Endodermal cell (in vitro differentiated cells): ENCODE measurements around the gene NDUFA8. TPM values are rescaled to one million over a fixed set of nuclear protein-coding genes. Genes with fewer than 3 reads are reported as not detected.

Experiments
- DNase-seq: peaks from one replicate; pipeline ENCODE4 v3.0.0-alpha.2; 2017
- H3K27ac ChIP-seq: 2 replicates; pipeline ENCODE4 v1.5.1; 2013; ENCODE audit warnings: mild to moderate bottlenecking, low read depth, low read length, moderate library complexity
- H3K27me3 ChIP-seq: 2 replicates; pipeline ENCODE4 v1.6.1; 2013; ENCODE audit warnings: mild to moderate bottlenecking, low read length, moderate library complexity; ENCODE audit not compliant: insufficient read depth, control insufficient read depth, poor library complexity, severe bottlenecking
- H3K36me3 ChIP-seq: 2 replicates; pipeline ENCODE4 v1.7.0; 2013; ENCODE audit warnings: mild to moderate bottlenecking, low read length, moderate library complexity; ENCODE audit not compliant: control insufficient read depth, insufficient read depth
- H3K4me1 ChIP-seq: one replicate; pipeline ENCODE4 v1.7.0; 2013; ENCODE audit warnings: low read length; ENCODE audit not compliant: control insufficient read depth, insufficient read depth
- H3K4me3 ChIP-seq: 2 replicates; pipeline ENCODE4 v1.5.1; 2013; ENCODE audit warnings: mild to moderate bottlenecking, low read length, moderate library complexity
- H3K9ac ChIP-seq: 2 replicates; pipeline ENCODE4 v1.6.1; 2013; ENCODE audit warnings: mild to moderate bottlenecking, low read length, moderate library complexity; ENCODE audit not compliant: poor library complexity, severe bottlenecking; ENCODE audit errors: extremely low read depth
- H3K9me3 ChIP-seq: 2 replicates; pipeline ENCODE4 v1.6.1; 2013; ENCODE audit warnings: mild to moderate bottlenecking, low read length, moderate library complexity; ENCODE audit not compliant: control insufficient read depth
- H3K27ac Mint-ChIP-seq: 2 replicates; pipeline ENCODE4 v1.8.0; 2020; ENCODE audit warnings: mixed read lengths
- H3K27me3 Mint-ChIP-seq: 2 replicates; pipeline ENCODE4 v1.8.0; 2021; ENCODE audit warnings: mild to moderate bottlenecking, mixed read lengths; ENCODE audit not compliant: insufficient read depth
- H3K36me3 Mint-ChIP-seq: 2 replicates; pipeline ENCODE4 v1.8.0; 2020; ENCODE audit warnings: low read depth, mixed read lengths
- H3K4me1 Mint-ChIP-seq: 2 replicates; pipeline ENCODE4 v1.8.0; 2020; ENCODE audit warnings: mixed read lengths
- H3K4me3 Mint-ChIP-seq: 2 replicates; pipeline ENCODE4 v1.8.0; 2020; ENCODE audit warnings: mild to moderate bottlenecking, moderate library complexity, mixed read lengths
- H3K9me3 Mint-ChIP-seq: 2 replicates; pipeline ENCODE4 v1.8.0; 2020; ENCODE audit warnings: mild to moderate bottlenecking, mixed read lengths
- WGBS, 2 experiments: methylation state at CpG; one replicate each; pipeline versions ENCODE4 v1.1.5 to v1.1.7; 2013; ENCODE audit warnings: missing lambda C conversion rate in 2 of 2, mixed read lengths in 1 of 2; ENCODE audit not compliant: insufficient coverage in 1 of 2, insufficient read length in 1 of 2; 5-methylcytosine and 5-hydroxymethylcytosine counted together
- total RNA-seq, 2 donors: library from RNA; stranded (reverse); fragmentation: NEBNext Ultra II Directional in 1 of 2; extraction: Animal tissue kit (Norgen Biotek cat#: 25700) in 1 of 2; gene quantifications; 2 replicates in 1 of 2; 3 replicates in 1 of 2; pipeline ENCODE4 v1.2.1, GENCODE V29; 2021
- TF ChIP-seq, protein P1 (sequence below): fragments of 200-600 bp; sonication (generic); conservative IDR thresholded peaks from 2 replicates; pipeline ENCODE4 v1.5.0; 2021; ENCODE audit warnings: antibody characterized with exemption, mild to moderate bottlenecking

Gene NDUFA8
- total RNA-seq, 2 donors from 2014 or later = 65.8 to 67.8 TPM

GRCh38 chr9:122173670-122174069, 14.1 kb upstream of the NDUFA8 start:
- peaks cover 10% of the 10 kb centered on the region for H3K27me3 ChIP-seq
- WGBS, 2 experiments = 80 to 88% methylated on average over 3 of the region's 3 CpGs
- Mint-ChIP-seq H3K4me1 (no peaks in the 10 kb centered on the region), H3K9me3 (no peaks in the 10 kb centered on the region), H3K27me3 (peaks cover 17% of the 10 kb centered on the region), H3K36me3 (no peaks in the 10 kb centered on the region), H3K4me3 (no peak overlapping the region), H3K27ac (no peak overlapping the region)
- TF ChIP-seq, protein P1, sequence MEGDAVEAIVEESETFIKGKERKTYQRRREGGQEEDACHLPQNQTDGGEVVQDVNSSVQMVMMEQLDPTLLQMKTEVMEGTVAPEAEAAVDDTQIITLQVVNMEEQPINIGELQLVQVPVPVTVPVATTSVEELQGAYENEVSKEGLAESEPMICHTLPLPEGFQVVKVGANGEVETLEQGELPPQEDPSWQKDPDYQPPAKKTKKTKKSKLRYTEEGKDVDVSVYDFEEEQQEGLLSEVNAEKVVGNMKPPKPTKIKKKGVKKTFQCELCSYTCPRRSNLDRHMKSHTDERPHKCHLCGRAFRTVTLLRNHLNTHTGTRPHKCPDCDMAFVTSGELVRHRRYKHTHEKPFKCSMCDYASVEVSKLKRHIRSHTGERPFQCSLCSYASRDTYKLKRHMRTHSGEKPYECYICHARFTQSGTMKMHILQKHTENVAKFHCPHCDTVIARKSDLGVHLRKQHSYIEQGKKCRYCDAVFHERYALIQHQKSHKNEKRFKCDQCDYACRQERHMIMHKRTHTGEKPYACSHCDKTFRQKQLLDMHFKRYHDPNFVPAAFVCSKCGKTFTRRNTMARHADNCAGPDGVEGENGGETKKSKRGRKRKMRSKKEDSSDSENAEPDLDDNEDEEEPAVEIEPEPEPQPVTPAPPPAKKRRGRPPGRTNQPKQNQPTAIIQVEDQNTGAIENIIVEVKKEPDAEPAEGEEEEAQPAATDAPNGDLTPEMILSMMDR = no peak
- H3K9ac ChIP-seq = no peak overlapping the region
- H3K9me3 ChIP-seq = no peaks in the 10 kb centered on the region
- H3K4me3 ChIP-seq = no peak overlapping the region
- H3K4me1 ChIP-seq = no peaks in the 10 kb centered on the region
- H3K27ac ChIP-seq = no peak overlapping the region
- no peak for DNase-seq
- no peaks in the 10 kb centered on the region for H3K36me3 ChIP-seq

DNA sequence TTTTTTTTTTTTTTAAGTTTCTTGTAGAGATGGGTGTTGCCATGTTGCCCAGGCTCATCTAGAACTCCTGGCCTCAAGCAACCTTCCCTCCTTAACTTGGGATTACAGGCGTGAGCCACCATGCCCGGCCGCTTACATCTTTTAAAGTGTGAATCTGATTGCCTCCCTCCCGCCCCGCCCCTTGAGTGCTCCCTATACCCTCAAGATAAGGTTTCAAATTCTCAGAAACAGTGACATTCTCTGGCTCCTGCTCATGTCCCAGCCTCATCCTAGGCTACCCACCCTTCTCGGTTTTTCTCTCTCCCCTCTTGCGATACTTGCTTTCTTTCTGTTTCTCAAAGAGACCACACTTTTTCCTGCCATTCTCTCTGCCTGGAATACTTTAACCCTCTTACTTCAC, 12.6 kb upstream of the NDUFA8 start:
- Histone ChIP-seq H3K36me3 (no peaks in the 10 kb centered on the region), H3K4me3 (no peak overlapping the region), H3K27me3 (peaks cover 10% of the 10 kb centered on the region), H3K4me1 (no peaks in the 10 kb centered on the region), H3K9ac (no peak overlapping the region), H3K27ac (no peak overlapping the region), H3K9me3 (no peaks in the 10 kb centered on the region)
- DNase-seq = no peak
- Mint-ChIP-seq H3K9me3 (peaks cover 5% of the 10 kb centered on the region), H3K4me1 (no peaks in the 10 kb centered on the region), H3K4me3 (no peak overlapping the region), H3K36me3 (no peaks in the 10 kb centered on the region), H3K27ac (no peak overlapping the region), H3K27me3 (peaks cover 17% of the 10 kb centered on the region)
- 88 to 93% methylated on average over 6 to 7 of the region's 7 CpGs for WGBS, 2 experiments
- TF ChIP-seq, protein P1 = no peak

DNA sequence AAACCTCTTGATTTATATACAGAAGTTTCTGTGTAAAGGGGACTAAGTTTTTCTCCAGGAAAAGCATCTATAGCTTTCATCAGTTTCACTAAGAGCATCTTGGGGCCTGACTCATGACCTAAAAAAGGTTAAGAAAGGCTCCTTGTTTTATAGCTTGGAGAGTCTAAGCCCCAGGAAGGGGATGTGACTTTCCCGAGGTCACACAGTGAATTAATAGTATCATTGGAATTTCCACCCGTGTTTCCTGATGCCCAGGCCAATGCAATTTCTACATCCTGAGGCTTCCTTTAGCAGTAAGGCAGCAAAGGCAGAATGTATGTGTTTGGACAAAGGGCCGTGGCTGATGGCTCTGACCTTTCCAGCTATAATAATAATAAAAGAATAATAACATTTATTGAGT, 8.8 kb upstream of the NDUFA8 start:
- H3K27me3 Mint-ChIP-seq = peaks cover 30% of the 10 kb centered on the region
- H3K4me1 ChIP-seq = no peaks in the 10 kb centered on the region
- H3K9me3 ChIP-seq = no peaks in the 10 kb centered on the region
- no peak overlapping the region for H3K4me3 ChIP-seq
- H3K4me3 Mint-ChIP-seq = no peak overlapping the region
- H3K36me3 ChIP-seq = no peaks in the 10 kb centered on the region
- TF ChIP-seq, protein P1 = no peak
- WGBS, 2 experiments = 83 to 84% methylated on average over 2 to 3 of the region's 3 CpGs
- H3K4me1 Mint-ChIP-seq = no peaks in the 10 kb centered on the region
- no peaks in the 10 kb centered on the region for H3K36me3 Mint-ChIP-seq
- no peak overlapping the region for H3K27ac ChIP-seq
- no peak overlapping the region for H3K9ac ChIP-seq
- H3K27me3 ChIP-seq = peaks cover 35% of the 10 kb centered on the region
- no peak overlapping the region for H3K27ac Mint-ChIP-seq
- peaks cover 5% of the 10 kb centered on the region for H3K9me3 Mint-ChIP-seq
- no peak for DNase-seq
